KMS-11 (cell line): ENCODE data around the gene RNFT2.

Source experiments
- H2AFZ ChIP-seq: fragments of 200-600 bp; sonication (generic); 2 replicates; pipeline ENCODE4 v1.6.1; 2016; ENCODE audit warnings: antibody characterized with exemption, mixed run types, low read depth
- H3K27ac ChIP-seq: fragments of 200-600 bp; sonication (generic); 2 replicates; pipeline ENCODE4 v1.6.1; 2016; ENCODE audit warnings: mild to moderate bottlenecking, mixed run types
- H3K27me3 ChIP-seq: fragments of 200-600 bp; sonication (generic); 2 replicates; pipeline ENCODE4 v1.6.1; 2017; ENCODE audit warnings: mild to moderate bottlenecking, low read depth, mixed run types, moderate library complexity; ENCODE audit not compliant: insufficient read depth
- H3K36me3 ChIP-seq: fragments of 200-600 bp; sonication (generic); 2 replicates; pipeline ENCODE4 v1.6.1; 2017; ENCODE audit warnings: mild to moderate bottlenecking, mixed run types; ENCODE audit not compliant: insufficient read depth
- H3K4me1 ChIP-seq: fragments of 200-600 bp; sonication (generic); 2 replicates; pipeline ENCODE4 v1.6.1; 2016; ENCODE audit warnings: mild to moderate bottlenecking, low read depth, mixed run types; ENCODE audit not compliant: poor library complexity, severe bottlenecking
- H3K4me2 ChIP-seq: fragments of 200-600 bp; sonication (generic); 2 replicates; pipeline ENCODE4 v1.7.0; 2016; ENCODE audit warnings: mild to moderate bottlenecking, mixed run types
- H3K4me3 ChIP-seq: fragments of 200-600 bp; sonication (generic); IDR thresholded peaks from 2 replicates; pipeline ENCODE4 v1.6.1; 2017; ENCODE audit warnings: low read depth, low read length, mixed read lengths; ENCODE audit not compliant: insufficient read depth
- H3K79me2 ChIP-seq: fragments of 200-600 bp; sonication (generic); 2 replicates; pipeline ENCODE4 v1.6.1; 2016; ENCODE audit warnings: low read depth, mixed run types; ENCODE audit not compliant: insufficient read depth
- H3K9ac ChIP-seq: fragments of 200-600 bp; sonication (generic); 2 replicates; pipeline ENCODE4 v1.6.1; 2016; ENCODE audit warnings: mild to moderate bottlenecking, mixed run types
- H4K20me1 ChIP-seq: fragments of 200-600 bp; sonication (generic); 2 replicates; pipeline ENCODE4 v1.6.1; 2016; ENCODE audit warnings: mild to moderate bottlenecking, mixed run types; ENCODE audit not compliant: insufficient read depth
- CTCF ChIP-seq: fragments of 200-600 bp; sonication (generic); conservative IDR thresholded peaks from 2 replicates; pipeline ENCODE4 v1.6.1; 2017; ENCODE audit warnings: low read depth, mild to moderate bottlenecking, antibody characterized with exemption, low read length, moderate library complexity, mixed read lengths

RNFT2 gene

DNA sequence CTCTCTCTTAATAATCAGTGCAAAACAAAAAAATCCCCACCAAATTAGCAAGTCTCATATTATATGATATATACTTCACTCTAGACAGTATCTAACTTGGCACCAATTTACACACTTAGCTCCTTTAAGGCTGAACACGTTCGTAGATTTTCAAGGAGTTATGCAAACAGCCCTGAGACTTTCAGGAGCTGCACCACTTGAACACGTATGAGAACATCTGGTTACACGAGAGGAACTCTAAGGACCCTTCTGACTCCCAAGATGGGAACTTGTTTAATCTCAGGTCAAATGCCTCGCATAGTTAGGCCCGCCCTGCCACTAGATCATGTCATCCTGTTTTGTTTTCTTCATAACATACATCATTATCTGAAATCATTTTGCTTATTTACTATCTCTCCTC is 10.2 kb upstream of the RNFT2 start:
- TF ChIP-seq CTCF, result no peak
- H3K79me2 ChIP-seq, result no peaks in the 10 kb centered on the region
- no peak overlapping the region for H3K4me3 ChIP-seq
- no peak overlapping the region for H3K27ac ChIP-seq
- H4K20me1 ChIP-seq, result no peaks in the 10 kb centered on the region
- no peaks in the 10 kb centered on the region for H3K4me1 ChIP-seq
- H3K36me3 ChIP-seq, result no peaks in the 10 kb centered on the region
- no peak overlapping the region for H3K9ac ChIP-seq
- H3K4me2 ChIP-seq, result no peak overlapping the region
- H2AFZ ChIP-seq, result no peak overlapping the region
- H3K27me3 ChIP-seq, result no peaks in the 10 kb centered on the region

DNA sequence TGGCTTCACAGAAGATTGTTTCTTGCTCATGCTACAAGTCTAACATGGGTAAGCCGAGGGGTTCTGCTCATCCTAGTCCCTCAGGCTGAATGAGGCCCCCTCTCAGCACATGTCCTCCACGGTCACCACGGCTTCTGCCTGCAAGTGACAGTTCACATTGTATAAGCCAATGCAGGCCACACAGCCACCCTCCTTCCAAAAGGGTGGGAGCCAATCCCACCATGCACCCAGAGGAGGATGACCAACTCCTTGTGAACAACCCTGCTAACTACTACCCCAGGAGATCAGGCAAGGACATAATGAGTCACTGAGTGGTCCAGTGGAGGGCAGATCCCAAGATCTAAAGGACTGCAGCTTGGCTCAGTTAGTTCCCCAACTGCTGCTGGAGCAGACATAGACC is 6.3 kb upstream of the RNFT2 start:
- H4K20me1 ChIP-seq, result no peaks in the 10 kb centered on the region
- no peaks in the 10 kb centered on the region for H3K79me2 ChIP-seq
- no peak overlapping the region for H3K4me2 ChIP-seq
- H3K9ac ChIP-seq, result no peak overlapping the region
- peaks cover 8% of the 10 kb centered on the region for H3K4me1 ChIP-seq
- H3K27me3 ChIP-seq, result no peaks in the 10 kb centered on the region
- no peak overlapping the region for H3K27ac ChIP-seq
- H3K36me3 ChIP-seq, result no peaks in the 10 kb centered on the region
- H3K4me3 ChIP-seq, result no peak overlapping the region
- no peak overlapping the region for H2AFZ ChIP-seq
- no peak for TF ChIP-seq CTCF

DNA sequence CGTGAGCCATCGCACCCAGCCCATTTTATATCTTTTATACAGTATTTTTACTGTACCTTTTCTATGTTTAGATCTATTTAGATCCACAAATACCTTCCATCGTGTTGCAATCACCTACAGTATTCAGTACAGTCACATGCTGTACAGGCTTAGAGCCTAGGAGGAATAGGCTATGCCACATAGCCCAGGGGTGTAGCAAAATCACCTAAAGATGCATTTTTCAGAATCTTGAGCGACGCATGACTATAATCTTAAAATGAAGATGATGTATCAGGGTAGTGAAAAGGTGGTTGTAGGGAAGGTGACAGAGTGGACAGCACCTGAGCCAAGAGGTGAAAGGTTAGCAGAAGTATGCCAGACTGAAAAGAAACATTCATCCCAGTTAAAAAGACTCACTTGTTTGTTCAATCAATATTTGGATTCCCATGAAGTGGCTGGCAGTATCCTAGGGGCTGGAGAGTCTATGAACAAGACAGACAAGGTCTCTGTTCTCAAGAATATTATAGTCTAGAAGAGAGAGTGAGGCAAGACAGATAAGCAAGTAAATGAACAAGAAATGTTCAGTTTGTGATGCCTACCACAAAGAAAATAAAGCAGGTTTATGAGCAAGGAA is 3.9 kb upstream of the RNFT2 start:
- Histone ChIP-seq H3K27me3 (no peaks in the 10 kb centered on the region), H3K4me2 (no peak overlapping the region), H3K9ac (no peak overlapping the region), H3K4me3 (no peak overlapping the region), H3K36me3 (no peaks in the 10 kb centered on the region), H3K27ac (no peak overlapping the region), H2AFZ (no peak overlapping the region), H3K79me2 (no peaks in the 10 kb centered on the region), H4K20me1 (no peaks in the 10 kb centered on the region), H3K4me1 (peaks cover 14% of the 10 kb centered on the region)
- no peak for TF ChIP-seq CTCF

DNA sequence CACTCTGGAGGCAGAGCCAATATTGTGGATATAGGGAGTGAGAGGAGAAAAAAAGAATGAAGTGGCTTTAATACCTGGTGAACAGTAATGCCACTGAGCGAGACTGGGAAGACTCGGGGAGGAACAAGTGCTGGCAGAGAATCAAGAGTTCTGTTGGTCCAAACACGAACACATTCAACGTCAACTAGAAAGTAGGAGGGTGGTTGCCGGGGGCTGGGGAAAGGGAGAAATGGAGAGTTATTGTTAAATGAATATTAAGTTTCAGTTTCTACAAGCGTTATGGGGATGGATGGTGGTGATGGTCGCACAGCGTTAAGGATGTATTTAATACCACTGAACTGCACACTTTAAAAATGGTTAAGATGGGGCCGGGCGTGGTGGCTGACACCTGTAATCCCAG is 3.0 kb upstream of the RNFT2 start:
- no peaks in the 10 kb centered on the region for H3K79me2 ChIP-seq
- TF ChIP-seq CTCF, result no peak
- no peak overlapping the region for H3K4me3 ChIP-seq
- H3K4me1 ChIP-seq, result peaks cover 14% of the 10 kb centered on the region
- H3K4me2 ChIP-seq, result no peak overlapping the region
- H3K27ac ChIP-seq, result no peak overlapping the region
- no peaks in the 10 kb centered on the region for H3K36me3 ChIP-seq
- no peaks in the 10 kb centered on the region for H4K20me1 ChIP-seq
- no peak overlapping the region for H3K9ac ChIP-seq
- H3K27me3 ChIP-seq, result no peaks in the 10 kb centered on the region
- no peak overlapping the region for H2AFZ ChIP-seq
